Renal cortex interstitium (tissue), 11 donors: ENCODE measurements around the gene FBXO5. TPM values are rescaled to one million over a fixed set of nuclear protein-coding genes. Genes with fewer than 3 reads are reported as not detected.
"Not testable (repeated sequence)": the region's sequence is repeated elsewhere in the genome, so short reads cannot be mapped to it uniquely, and the experiment has no call there.

Experiments used
- DNase-seq, 11 donors: peaks; one replicate each; pipeline ENCODE4 v3.0.0-alpha.2; 2013; ENCODE audit warnings: low read depth in 9 of 11, low spot score in 4 of 11; ENCODE audit errors: extremely low read depth in 1 of 11
- polyA plus RNA-seq, 3 donors: library from polyadenylated mRNA; unstranded; fragments of 120-200 nt; gene quantifications; one replicate each; pipeline ENCODE4 v1.2.1, GENCODE V29; 2013; ENCODE audit not compliant: insufficient read length in 3 of 3

FBXO5 gene
- polyA plus RNA-seq, 3 donors = 27.6 to 39.5 (median 35.9) TPM

DNA sequence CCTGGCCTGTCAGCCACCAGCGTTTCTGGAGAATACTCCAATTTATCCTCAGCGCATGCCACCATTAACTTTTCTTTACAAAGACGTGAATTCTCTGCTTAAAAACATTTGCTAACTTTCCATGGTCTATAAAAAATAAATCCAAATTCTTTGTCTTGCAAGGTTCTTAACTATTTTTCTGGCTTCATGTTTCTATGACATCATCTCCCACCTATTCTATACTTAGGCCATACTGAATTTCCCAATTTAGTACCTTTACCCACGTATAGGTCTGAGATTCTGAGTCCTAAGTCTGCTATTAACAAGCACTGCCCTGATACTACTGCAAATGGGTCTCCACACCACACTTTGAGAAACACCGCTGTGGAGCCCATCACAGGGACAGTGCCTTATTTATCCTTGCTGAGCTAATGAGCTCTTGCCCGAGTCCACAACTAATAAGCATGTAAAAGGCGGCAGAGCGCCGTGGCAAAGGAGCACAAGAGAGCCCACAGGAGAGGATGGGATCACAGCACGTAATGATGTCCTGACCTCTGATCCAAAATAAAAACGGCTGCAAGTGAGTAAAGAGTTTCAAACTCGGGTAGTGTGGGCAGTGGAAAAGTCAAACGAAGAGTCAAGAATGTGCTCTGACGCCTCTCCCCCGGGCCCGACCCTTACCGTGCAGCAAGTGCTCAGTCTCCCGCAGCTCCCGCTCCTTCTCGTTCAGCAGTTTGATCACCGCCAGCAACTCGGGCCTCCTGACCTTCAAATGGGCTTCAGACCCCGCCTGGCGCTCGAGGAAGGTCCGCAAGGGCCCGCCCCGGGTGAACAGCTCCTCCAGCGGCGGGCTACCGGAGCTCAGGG, 19.1 kb upstream of the FBXO5 start:
- DNase-seq = no peak

DNA sequence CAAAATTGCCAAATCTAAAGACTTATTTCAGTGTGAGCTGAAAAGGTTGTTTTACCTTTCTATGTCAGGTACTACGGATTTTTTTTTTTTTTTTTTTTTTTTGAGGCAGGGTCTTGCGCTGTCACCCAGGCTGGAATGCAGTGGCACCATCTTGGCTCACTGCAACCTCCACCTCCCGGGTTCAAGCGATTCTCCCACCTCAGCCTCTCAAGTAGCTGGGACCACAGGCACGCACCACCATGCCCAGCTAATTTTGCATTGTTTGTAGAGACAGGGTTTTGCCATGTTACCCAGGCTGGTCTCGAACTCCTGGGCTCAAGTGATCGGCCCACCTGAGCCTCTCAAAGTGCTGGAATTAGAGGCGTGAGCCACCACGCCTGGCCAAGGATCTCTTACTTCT, 17.9 kb upstream of the FBXO5 start:
- not testable (repeated sequence) for DNase-seq

DNA sequence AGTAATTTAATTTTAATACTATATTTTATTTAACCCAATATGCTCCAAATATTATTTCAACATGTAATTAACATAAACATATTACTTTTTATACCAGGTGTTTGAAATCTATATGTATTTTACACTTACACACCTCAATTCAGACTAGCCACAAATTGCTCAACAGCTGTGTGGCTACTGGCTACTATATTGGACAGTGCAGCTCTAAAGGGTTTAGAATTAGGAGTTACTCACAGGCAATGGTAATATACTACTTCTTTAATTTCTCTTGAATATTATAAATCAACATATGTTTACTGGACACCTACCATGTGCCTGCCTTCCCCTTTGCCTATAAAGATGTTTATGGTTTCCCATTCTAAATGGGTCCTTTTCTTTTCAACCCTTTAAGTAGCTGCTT, 17.4 kb upstream of the FBXO5 start:
- DNase-seq = no peak

DNA sequence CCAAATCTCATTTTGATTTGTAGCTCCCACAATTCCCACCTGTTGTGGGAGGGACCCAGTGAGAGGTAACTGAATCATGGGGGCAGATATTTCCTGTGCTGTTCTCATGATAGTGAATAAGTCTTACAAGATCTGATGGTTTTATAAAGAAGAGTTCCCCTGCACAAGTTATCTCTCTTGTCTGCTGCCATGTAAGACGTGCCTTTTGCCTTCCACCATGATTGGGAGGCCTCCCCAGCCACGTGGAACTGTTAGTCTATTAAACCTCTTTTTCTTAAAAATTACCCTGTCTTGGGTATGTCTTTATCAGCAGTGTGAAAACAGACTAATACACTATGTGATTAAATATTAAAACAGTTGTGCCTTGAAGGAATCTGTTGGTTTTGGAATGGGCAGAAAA, 16.7 kb upstream of the FBXO5 start:
- DNase-seq = not testable (repeated sequence)

DNA sequence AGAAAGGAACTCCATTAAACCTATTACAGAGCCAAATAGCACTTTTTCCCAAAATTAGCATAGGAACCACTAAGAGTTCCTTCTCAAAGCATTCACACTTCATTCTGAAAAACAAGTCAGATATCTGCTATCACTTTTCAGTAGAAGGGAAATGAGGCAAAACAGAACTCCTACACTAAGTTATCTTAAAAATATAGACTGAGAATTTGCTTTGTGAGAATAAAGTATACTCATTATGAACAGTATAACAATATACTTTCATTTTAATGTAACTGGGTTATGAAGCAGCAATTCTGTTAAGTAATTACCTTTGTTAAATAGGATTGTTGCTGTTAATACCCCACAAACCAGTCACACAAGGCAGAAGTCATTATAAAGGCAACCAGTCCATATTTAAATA, 11.0 kb upstream of the FBXO5 start:
- DNase-seq = no peak

DNA sequence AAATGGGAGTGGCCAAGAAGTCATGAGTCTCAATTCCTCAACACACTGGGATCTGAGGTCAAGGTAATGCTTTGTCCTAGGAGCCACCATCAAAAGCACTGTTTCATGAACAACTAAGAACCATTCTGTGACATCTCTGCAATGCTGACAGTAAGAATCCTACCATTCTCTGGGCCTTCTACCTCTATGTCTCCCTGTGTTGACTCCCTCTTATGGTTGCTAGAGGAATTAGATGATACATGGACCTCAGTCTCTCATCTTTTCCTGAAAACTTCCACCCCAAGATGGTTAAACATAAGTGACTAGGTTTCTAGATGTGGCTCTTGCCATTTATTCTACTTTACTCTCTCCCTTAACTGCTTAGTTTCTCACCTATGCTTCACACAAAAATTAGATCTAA, 10.6 kb upstream of the FBXO5 start:
- DNase-seq = no peak

DNA sequence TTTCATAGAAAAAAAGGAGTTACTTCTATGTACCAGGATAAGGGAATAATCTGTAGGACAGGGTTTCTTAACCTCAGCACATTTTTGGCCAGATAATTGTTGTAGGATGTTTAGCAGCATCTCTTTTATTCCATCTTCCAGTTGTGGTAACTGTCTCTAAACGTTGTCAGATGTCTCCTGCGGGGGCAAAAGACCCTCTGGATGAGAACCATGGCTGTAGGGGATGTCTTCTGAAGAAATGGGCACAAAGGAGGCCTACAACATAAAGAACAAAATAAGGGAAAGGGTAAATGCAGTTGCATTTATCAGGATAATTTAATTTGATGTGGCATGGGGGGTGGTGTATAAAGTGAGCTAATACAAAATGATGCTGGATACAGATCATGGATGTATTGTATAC, 4.1 kb upstream of the FBXO5 start:
- DNase-seq = no peak

DNA sequence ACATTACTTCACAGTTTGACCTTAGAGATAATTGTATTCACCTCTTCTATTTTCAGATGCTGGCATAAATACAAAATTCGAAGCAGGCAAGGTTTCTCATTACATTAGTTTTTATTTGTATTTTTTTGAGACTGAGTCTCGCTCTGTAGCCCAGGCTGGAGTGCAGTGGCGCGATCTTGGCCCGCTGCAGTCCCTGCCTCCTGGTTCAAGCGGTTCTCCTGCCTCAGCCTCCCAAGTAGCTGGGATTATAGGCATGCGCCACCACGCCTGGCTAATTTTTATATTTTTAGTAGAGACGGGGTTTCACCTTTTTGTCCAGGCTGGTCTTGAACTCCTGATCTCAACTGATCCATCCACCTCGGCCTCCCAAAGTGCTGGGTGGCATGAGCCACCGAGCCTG, 2.5 kb upstream of the FBXO5 start:
- DNase-seq = not testable (repeated sequence)

DNA sequence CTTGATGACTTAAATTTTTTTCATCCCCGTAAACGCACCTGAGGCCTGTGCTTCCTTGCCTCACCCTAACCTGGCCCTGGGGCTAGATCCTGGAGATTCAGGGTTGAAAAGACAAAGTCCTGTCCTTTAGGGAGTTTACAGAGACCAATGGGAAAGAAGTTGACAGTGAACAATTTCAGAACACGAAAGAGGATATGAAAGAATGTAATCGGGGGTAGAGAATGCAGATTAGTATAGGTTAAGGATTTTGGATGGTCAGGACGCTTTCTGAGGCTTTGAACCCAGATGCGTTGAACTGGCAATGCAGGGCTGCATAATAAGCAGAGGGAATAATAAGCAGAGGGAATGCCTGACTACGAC, 1.7 kb upstream of the FBXO5 start:
- DNase-seq = no peak

DNA sequence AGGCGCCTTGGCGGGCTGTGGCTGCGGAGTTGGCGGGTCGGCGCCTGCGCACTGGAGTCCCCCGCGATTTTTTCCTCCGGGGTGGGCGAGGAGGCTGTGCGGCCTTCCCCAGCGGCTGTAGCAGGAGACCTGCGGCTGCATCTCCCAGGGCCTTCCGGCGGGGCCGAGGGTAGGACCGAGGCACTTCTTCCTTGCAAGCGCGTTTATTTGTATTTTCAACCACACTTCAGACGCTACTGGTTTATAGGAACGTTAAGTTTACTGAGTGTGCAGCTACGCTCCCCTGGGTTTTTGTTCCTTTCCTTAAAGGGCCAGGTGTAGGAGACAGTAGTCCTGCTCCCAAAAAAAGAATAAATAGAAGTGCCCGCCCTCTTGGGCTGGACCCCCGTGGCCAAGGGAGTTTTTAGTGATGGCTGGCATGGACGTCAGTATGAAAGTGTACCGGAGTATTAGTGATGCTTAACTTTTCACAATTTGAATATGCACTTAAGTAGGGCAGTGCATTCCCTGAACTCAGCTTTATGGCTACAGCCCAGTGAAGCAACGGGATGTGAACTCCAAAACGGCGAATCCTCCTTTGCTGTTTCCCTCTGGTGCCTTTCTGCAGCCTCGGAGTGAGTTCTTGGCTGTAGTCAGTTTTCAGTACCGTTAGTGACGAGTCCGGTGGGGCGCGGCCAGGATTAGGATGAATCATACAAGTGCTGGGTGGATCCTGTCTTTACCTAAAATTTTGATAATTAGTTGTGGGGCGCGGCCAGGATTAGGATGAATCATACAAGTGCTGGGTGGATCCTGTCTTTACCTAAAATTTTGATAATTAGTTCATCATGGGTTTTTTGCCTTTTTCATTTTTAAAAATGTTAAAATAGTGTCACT, 1.0 kb upstream of the FBXO5 start:
- DNase-seq = peak in 5 of 11 donors; percentile 26 to 96 (median 92)

DNA sequence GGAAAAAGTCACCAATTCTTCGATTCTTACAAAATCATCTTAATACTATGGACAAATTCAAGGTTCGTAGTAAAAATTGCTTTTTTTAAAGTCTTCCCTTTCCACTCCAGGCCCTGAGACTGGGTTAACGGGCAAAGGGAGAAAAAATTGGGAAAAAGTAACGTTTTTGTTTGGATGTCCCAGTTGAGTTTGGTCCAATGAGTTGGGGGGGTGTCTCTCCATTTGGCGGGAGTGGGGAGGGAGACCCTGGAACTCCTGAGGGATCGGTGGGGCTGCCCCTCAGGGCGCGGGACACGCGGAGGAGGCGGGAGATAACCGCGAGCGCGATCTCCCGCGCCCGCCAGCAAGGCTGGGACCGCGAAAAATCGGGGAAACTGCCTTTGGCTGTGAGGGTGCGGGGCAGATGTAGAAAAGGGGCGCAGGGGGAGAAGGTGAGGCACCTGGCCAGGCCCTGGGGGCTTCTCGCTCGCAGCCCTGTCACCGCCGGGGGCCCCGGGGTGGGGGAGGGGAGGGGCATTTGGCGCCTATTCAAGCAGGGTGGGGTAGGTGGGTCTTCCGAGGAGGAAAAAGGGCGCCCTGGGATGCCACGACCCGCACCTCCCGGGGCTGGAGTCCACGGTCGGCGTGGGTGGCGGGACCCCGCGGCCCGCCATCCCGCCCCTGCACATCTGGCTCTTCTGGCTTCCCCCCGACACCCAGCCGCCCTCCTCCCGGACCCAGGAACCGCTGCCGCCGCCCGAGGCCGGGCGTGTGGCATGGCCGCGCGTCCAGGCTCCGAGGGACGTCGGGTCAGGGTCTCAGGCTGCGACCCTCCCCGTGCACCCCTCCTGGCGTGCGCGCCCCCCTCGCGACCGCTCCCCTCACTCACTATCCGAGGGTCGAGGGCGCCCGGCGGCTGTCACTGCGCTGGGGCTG, 595 bp downstream of the FBXO5 start:
- no peak for DNase-seq

DNA sequence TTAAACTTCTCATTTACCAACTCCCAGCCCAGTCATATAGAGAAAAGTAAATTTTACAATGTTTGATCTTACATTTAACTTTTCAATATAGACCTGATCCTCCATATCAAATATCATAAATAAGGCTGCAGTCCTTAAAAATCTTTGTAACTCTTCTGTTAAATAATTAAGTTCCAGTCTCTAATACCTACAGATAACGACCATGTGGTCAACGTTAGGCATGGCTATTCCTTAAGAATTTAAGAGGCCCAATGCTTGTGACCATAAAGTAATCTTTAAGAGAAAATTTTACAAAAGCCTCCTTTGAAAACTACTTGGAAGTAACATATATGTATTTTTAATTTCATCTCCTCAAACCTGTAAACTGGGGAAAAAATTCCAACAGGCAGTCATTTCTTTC, 1.6 kb downstream of the FBXO5 start:
- no peak for DNase-seq

DNA sequence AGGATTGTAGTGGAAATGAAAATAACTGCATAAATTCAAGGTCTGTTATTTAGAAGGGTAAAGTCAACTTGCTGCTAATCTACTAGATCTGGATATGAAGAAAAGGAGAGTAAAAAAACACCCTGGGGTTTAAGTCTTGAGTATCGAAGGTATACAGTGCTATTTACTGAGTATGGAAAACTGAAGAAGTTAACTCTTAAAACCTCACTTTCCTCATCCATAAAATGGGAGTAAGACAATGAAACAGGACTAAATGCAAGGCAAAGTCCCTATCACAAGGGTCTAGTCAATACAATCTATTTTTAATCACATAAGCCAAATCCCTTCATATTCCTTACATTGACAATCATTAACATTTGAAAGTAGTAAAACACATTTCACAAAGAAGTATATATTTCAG, 2.2 kb downstream of the FBXO5 start:
- DNase-seq = no peak

DNA sequence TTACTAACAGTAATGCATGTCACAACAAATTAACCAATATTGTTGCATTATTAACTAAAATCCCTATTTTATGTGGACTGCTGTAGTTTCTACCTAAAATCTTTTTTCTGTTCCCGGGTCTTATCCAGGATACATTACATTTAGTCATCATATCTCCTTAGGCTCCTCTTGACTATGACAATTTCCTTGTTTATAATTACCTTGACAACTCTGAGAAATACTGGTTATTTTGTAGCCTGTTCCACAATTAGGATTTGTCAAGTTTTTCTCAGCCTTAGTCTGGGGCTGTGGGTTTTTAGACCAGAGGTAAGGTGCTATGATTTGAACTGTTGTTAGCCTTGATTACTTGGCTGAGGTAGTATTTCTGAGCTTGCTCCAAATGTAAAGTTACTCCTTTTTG, 3.7 kb downstream of the FBXO5 start:
- no peak for DNase-seq

DNA sequence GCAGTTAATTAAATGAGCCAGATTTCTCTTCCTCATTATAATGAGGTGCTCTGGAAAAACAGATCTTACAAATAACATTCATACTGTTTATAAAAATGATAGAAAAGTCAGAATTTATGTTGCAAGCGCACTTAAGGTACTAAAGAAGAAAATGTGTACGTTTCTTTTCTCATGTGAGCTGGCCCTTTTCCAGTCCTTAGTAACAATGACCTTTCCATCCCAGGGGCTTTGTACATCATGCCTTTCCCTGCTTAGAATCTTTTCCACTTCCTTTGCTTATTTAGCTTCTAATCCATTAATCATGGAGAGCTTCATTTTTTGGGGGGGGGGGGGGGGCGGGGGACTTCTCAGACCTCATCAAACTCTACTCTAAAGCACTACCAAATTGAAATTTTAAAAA, 4.8 kb downstream of the FBXO5 start:
- DNase-seq = no peak

DNA sequence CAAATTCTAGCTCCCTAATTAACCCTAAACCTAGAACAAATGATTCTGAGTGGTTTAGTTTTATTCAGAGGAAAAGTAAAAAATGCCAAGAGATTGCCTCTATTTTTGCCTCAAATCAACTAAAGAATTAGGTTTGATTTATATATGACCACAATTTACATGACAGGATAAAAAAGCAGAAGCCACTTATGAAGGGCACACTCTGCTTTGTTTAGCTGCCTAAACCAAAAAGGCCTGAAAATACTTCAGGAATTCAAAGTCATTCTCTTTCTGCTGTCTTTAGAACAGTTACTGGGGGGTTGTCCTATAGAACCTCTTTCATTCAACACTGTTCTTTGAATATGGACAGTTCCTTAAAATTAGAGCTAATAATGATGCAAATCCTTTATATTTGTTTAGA, 5.3 kb downstream of the FBXO5 start:
- no peak for DNase-seq

DNA sequence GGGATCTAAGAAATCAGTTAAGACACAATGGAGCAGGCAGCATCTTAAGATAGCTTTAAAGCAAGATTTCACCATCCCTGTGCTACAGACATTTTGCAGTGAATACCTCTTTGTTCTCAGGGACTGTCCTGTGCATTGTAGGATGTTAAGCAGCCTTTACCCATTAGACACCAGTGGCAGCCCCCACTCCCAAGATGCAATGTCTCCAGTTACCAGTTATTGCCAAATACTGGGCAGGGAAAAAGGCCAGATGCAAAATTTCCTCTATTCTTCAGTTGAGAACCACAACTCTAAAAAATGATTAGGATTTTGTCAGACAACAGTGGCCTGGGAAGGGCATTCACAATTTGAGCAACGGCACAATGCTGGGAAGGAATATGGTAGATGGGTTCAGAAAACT, 6.1 kb downstream of the FBXO5 start:
- no peak for DNase-seq

DNA sequence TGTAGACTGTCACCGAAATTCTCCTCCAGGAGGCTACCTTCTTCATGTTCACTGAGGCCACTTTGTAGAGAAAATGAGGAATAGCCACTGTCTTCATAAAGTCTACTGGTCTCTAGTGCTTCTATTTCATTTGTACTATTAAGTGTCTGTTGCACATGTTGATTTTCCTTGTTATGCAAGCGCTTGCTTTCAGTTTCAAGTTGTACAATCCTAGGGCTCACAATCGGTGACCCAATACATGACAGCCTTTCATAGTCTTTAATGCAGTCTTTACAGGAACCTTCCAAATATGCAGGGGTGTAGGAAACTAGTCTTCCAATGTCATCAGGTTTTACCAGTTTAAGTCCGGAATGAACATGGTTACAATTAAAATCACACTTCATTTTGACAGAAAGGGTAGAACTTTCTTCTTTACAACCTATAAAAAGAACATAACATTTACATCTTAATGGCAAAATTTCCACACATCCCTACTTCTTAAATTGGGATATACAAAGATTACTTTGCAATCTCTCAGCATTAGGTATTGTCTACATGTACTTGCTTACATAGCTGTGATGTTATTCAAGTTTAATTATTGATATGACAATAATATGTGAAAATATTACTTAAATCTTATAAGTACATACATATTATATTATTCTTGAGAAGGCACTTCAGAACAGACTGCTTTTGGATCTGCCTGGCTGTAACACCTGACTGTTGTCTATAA, 7.5 kb downstream of the FBXO5 start:
- no peak for DNase-seq

DNA sequence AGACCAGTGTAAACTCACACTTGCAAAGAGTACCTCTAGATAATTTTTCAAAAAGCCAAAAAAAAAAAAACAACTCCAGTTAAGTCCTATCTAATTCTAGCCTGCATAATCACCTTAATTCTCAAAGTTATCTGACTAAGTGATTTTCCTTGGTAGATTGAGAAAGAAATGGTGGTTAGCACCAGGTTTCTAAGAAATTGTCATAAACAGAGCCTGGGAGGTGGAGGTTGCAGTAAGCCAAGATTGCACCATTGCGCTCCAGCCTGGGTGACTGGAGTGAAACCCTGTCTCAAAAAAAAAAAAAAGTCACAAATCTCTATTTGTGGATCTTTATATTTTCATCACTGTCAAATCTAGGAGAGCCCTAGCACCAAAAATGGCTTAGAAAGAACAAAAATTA, 8.9 kb downstream of the FBXO5 start:
- DNase-seq = no peak
